ENCODE data around the gene LRRTM4.

DNA sequence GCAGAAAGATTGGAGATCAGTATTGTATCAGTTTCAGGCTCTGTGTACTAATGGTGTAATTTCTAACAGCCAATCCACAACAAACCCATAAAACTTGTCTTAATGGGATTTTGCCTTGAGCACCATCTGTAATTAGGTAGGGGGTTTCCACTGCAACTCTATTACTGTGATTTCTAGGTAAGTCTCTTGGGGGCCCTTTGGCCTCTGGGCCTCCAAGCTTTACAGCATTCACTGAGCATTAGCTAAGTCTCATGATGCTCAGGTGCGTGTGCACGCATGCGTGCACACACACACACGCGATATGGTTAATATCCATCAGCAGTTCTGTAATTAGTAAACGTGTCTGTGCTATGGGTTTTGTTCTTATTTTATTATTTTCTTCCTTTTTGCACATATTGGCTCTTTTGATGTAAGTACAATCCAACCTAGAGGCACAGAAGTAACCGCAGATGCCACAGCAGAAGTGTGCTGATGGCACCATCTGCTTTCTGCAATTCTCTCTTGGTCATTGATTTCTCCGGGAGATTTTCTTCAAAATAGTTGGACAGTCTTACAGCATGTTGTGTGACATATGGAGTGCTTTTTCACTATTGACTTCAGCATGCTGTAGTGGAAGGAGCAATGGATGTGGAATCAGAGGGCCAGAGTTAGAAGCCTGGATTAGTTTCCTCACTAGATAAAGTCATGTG, 592.0 kb downstream of the LRRTM4 start:
- TF ChIP-seq, protein P1, sequence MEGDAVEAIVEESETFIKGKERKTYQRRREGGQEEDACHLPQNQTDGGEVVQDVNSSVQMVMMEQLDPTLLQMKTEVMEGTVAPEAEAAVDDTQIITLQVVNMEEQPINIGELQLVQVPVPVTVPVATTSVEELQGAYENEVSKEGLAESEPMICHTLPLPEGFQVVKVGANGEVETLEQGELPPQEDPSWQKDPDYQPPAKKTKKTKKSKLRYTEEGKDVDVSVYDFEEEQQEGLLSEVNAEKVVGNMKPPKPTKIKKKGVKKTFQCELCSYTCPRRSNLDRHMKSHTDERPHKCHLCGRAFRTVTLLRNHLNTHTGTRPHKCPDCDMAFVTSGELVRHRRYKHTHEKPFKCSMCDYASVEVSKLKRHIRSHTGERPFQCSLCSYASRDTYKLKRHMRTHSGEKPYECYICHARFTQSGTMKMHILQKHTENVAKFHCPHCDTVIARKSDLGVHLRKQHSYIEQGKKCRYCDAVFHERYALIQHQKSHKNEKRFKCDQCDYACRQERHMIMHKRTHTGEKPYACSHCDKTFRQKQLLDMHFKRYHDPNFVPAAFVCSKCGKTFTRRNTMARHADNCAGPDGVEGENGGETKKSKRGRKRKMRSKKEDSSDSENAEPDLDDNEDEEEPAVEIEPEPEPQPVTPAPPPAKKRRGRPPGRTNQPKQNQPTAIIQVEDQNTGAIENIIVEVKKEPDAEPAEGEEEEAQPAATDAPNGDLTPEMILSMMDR (IDR thresholded peaks at IDR 0.05; ENCODE audit: low read length), result no peak
- no peak for TF ChIP-seq EZH2 (IDR thresholded peaks at IDR 0.05; ENCODE audit: borderline replicate concordance, low read length)

Measured in OCI-LY1 (cell line).